Measurements from ENCODE around the gene C10orf67.
"Not testable (repeated sequence)": the region's sequence is repeated elsewhere in the genome, so short reads cannot be mapped to it uniquely, and the experiment has no call there.

Gene C10orf67

GRCh38 chr10:23275355-23275754, 69.2 kb downstream of the C10orf67 start:
- H3K4me3 ChIP-seq (ENCODE audit: low read depth, low read length), result no peak overlapping the region
- TF ChIP-seq, protein P1, sequence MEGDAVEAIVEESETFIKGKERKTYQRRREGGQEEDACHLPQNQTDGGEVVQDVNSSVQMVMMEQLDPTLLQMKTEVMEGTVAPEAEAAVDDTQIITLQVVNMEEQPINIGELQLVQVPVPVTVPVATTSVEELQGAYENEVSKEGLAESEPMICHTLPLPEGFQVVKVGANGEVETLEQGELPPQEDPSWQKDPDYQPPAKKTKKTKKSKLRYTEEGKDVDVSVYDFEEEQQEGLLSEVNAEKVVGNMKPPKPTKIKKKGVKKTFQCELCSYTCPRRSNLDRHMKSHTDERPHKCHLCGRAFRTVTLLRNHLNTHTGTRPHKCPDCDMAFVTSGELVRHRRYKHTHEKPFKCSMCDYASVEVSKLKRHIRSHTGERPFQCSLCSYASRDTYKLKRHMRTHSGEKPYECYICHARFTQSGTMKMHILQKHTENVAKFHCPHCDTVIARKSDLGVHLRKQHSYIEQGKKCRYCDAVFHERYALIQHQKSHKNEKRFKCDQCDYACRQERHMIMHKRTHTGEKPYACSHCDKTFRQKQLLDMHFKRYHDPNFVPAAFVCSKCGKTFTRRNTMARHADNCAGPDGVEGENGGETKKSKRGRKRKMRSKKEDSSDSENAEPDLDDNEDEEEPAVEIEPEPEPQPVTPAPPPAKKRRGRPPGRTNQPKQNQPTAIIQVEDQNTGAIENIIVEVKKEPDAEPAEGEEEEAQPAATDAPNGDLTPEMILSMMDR (IDR thresholded peaks at IDR 0.05; ENCODE audit: insufficient read depth, low read depth, low read length, missing control alignments), result no peak
- DNase-seq (ENCODE audit: low read depth), result no peak

DNA sequence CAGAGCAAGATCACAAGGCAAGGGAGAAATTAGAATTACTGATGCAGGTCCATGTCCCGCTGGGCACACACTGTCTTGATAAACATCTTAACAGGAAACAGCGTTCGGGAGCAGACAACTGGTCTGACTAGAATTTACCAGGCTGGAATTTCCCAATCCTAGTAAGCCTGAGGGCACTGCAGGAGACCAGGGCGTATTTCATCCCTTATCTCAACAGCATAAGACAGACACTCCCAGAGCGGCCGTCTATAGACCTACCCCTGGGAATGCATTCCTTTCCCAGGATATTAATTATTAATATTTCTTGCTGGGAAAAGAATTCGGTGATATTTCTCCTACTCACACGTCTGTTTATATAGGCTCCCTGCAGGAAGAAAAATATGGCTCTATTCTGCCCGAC, 70.4 kb downstream of the C10orf67 start:
- DNase-seq (ENCODE audit: low read depth); H3K4me3 ChIP-seq (ENCODE audit: low read depth, low read length): not testable (repeated sequence)

DNA sequence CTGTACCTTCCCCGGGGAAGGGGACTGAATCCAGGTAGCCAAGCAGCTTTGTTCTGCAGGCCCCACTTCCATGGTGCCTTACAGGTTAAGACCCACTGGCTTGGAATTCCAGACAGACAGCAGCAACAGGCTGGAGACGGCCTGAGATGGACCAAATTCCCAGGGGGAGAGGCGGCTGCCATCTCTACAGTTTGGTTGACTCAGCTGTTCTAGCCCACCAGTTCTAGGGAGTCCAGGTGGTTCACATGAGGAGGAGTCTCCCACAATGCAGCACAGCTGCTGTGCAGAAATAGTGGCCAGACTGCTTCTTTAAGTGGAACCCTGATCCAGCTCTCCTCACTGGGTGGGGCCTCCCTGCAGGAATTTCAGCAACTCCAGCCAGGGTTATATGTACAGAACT, 74.1 kb downstream of the C10orf67 start:
- TF ChIP-seq, protein P1 (IDR thresholded peaks at IDR 0.05; ENCODE audit: insufficient read depth, low read depth, low read length, missing control alignments), result no peak
- DNase-seq (ENCODE audit: low read depth), result no peak
- no peak overlapping the region for H3K4me3 ChIP-seq (ENCODE audit: low read depth, low read length)

GRCh38 chr10:23263441-23264164, 81.0 kb downstream of the C10orf67 start:
- no peak for DNase-seq (ENCODE audit: low read depth)
- no peak overlapping the region for H3K4me3 ChIP-seq (ENCODE audit: low read depth, low read length)

GRCh38 chr10:23262928-23263327, 81.7 kb downstream of the C10orf67 start:
- TF ChIP-seq, protein P1 (IDR thresholded peaks at IDR 0.05; ENCODE audit: insufficient read depth, low read depth, low read length, missing control alignments), result no peak
- no peak for DNase-seq (ENCODE audit: low read depth)

More at GRCh38 chr10:23263441-23264164, 81.0 kb downstream of the C10orf67 start:
- TF ChIP-seq, protein P1 (IDR thresholded peaks at IDR 0.05; ENCODE audit: insufficient read depth, low read depth, low read length, missing control alignments), result no peak

DNA sequence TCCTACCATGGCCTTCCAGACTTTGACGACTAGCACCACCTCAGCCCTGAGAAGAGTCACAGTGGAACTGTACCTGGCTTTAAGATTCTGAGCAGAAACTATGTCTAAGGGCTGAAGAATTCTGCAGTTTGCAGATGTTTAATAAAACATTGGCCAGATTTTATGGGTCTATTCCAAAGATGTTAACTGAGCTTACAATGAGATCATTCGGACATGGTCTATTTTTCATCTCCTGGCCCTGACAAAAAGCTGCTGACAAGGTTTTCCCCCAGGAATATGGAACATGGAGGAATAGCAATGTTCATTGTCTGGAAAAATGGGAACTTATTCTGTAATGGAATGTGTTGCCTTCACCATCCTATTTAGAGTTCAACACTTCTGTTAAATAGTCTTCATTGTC, 86.1 kb downstream of the C10orf67 start:
- TF ChIP-seq, protein P1 (IDR thresholded peaks at IDR 0.05; ENCODE audit: insufficient read depth, low read depth, low read length, missing control alignments), result no peak
- DNase-seq (ENCODE audit: low read depth), result no peak
- no peak overlapping the region for H3K4me3 ChIP-seq (ENCODE audit: low read depth, low read length)

More at GRCh38 chr10:23262928-23263327, 81.7 kb downstream of the C10orf67 start:
- H3K4me3 ChIP-seq (ENCODE audit: low read depth, low read length), result no peak overlapping the region

DNA sequence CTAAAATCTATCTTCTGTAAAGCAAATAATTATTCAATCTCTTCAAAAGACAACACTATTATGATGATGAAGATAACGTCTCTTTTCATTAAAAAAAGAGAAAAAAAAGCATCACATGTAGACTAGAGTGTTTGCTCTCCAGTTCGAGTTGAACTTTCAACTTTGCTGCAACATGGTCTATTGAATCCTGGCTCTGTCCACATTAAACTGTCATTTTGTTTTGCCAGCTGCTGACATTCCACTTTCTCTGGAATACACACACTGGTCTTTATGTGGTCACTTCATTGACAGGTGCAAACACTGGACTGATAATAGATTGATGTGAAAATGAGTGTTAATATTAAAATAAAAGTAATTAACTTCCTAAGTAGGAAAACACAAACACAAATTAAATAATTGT, 90.8 kb downstream of the C10orf67 start:
- TF ChIP-seq, protein P1 (IDR thresholded peaks at IDR 0.05; ENCODE audit: insufficient read depth, low read depth, low read length, missing control alignments), result no peak
- no peak for DNase-seq (ENCODE audit: low read depth)
- no peak overlapping the region for H3K4me3 ChIP-seq (ENCODE audit: low read depth, low read length)

GRCh38 chr10:23252859-23253258, 91.7 kb downstream of the C10orf67 start:
- not testable (repeated sequence) for DNase-seq (ENCODE audit: low read depth); H3K4me3 ChIP-seq (ENCODE audit: low read depth, low read length)

GRCh38 chr10:23241779-23242178, 102.8 kb downstream of the C10orf67 start:
- H3K4me3 ChIP-seq (ENCODE audit: low read depth, low read length); DNase-seq (ENCODE audit: low read depth): not testable (repeated sequence)
